Measurements from ENCODE around the gene OR7C2.

GRCh38 chr19:14954071-14954655, 12.9 kb downstream of the OR7C2 start:
- TF ChIP-seq EZH2 (IDR thresholded peaks at IDR 0.05; ENCODE audit: borderline replicate concordance, low read length) (no peak), CTCF (IDR thresholded peaks at IDR 0.05; ENCODE audit: low read length) (no peak)

Measured in OCI-LY1 (cell line).